Right ventricle myocardium inferior (tissue), 1 donor: ENCODE data around the gene GAR1. TPM values are rescaled to one million over a fixed set of nuclear protein-coding genes. Genes with fewer than 3 reads are reported as not detected.
A peak's percentile ranks its signal among the peaks of the same experiment; 100 is the strongest.
"Not testable (repeated sequence)": the region's sequence is repeated elsewhere in the genome, so short reads cannot be mapped to it uniquely, and the experiment has no call there.

Experiments
- ATAC-seq: fragments of 200-7000 bp; cut with Tn5 transposase; one replicate; pipeline ENCODE4 v1.9.1; 2020; ENCODE audit warnings: mild to moderate bottlenecking, moderate library complexity
- DNase-seq: peaks from one replicate; pipeline ENCODE4 v3.0.0; 2021; ENCODE audit errors: missing footprints
- intact Hi-C: fragments of 100-400 bp; cut with DNase I; formaldehyde crosslinking; loops from one replicate; pipeline ENCODE4 v1.11.0; 2022
- long read RNA-seq: library from polyadenylated mRNA; unstranded; transcript quantifications from one replicate; pipeline ENCODE4 v2.0.0, GENCODE V29; 2021
- total RNA-seq: library from RNA; stranded (reverse); fragmentation: NEBNext Ultra II Directional; extraction: Animal tissue kit (Norgen Biotek cat#: 25700); gene quantifications from one replicate; pipeline ENCODE4 v1.2.1, GENCODE V29; 2021
- donor health status: DM: no; HTN: yes; CAD: no; lungs with severe emphysema.

Gene GAR1
- 7.5 TPM for total RNA-seq
- long read RNA-seq, partial matches to known transcripts = 0 of 3 reads
- long read RNA-seq, other reads (novel, unspliced or antisense) = 0 of 3 reads

GRCh38 chr4:109815151-109816081 is at the start of gene GAR1:
GAR1 (plus strand) TSS chr4:109815762; CDS start chr4:109816165, 403 bp downstream.
- intact Hi-C loops = loop anchor here (1.0 to 10.0 kb wide), 4 partner anchors 85 to 383 kb away; partner anchors contain the start of genes CASP6, PLA2G12A and SEC24B
- peak; percentile 95 for DNase-seq
- ATAC-seq = peak; percentile 100

GRCh38 chr4:109782092-109782491 is 33.5 kb upstream of the GAR1 start:
- ATAC-seq, intact Hi-C loops, DNase-seq: not testable (repeated sequence)

- intact Hi-C loops = no loop called here
These were observed 28.7 kb upstream of the GAR1 start for GRCh38 chr4:109786846-109787245.

GRCh38 chr4:109787807-109788206 is 27.8 kb upstream of the GAR1 start:
- DNase-seq (no peak), ATAC-seq (no peak)
- intact Hi-C loops = no loop called here

More at GRCh38 chr4:109786846-109787245, 28.7 kb upstream of the GAR1 start:
- ATAC-seq (no peak), DNase-seq (no peak)

GRCh38 chr4:109795059-109795458 is 20.5 kb upstream of the GAR1 start:
- DNase-seq = no peak
- ATAC-seq = no peak
- intact Hi-C loops = no loop called here

- intact Hi-C loops = no loop called here
- no peak for ATAC-seq
These were observed 16.7 kb upstream of the GAR1 start for GRCh38 chr4:109798866-109799265.

GRCh38 chr4:109801099-109801789 is 14.3 kb upstream of the GAR1 start:
- DNase-seq (no peak), ATAC-seq (no peak)
- intact Hi-C loops = loop anchor here (5.0 kb wide), 1 partner anchor 379 kb away; no protein-coding TSS in a partner anchor

More at GRCh38 chr4:109798866-109799265, 16.7 kb upstream of the GAR1 start:
- no peak for DNase-seq

GRCh38 chr4:109801895-109802319 is 13.7 kb upstream of the GAR1 start, which contains the start of gene CFI:
CFI (minus strand) TSS chr4:109801999; CDS start chr4:109801971, 28 bp downstream.
- intact Hi-C loops = loop anchor here (5.0 kb wide), 1 partner anchor 380 kb away; no protein-coding TSS in a partner anchor
- ATAC-seq = no peak
- DNase-seq = no peak

GRCh38 chr4:109803924-109804571 is 11.5 kb upstream of the GAR1 start:
- ATAC-seq = no peak

GRCh38 chr4:109809655-109810054 is 5.9 kb upstream of the GAR1 start:
- no peak for ATAC-seq
- no peak for DNase-seq
- intact Hi-C loops = loop anchor here (10.0 kb wide), 1 partner anchor 165 kb away; no protein-coding TSS in a partner anchor

More at GRCh38 chr4:109803924-109804571, 11.5 kb upstream of the GAR1 start:
- DNase-seq = no peak
- intact Hi-C loops = loop anchor here (5.0 kb wide), 1 partner anchor 382 kb away; no protein-coding TSS in a partner anchor

- ATAC-seq (no peak), DNase-seq (no peak)
- intact Hi-C loops = loop anchor here (10.0 kb wide), 1 partner anchor 164 kb away; no protein-coding TSS in a partner anchor
These were observed 4.8 kb upstream of the GAR1 start for GRCh38 chr4:109810552-109811387.

- intact Hi-C loops = loop anchor here (10.0 kb wide), 1 partner anchor 163 kb away; no protein-coding TSS in a partner anchor
- ATAC-seq = no peak
- DNase-seq = no peak
These were observed 3.9 kb upstream of the GAR1 start for GRCh38 chr4:109811707-109812106.

GRCh38 chr4:109816082-109816442 is 500 bp downstream of the GAR1 start:
- intact Hi-C loops = loop anchor here (5.0 to 10.0 kb wide), 2 partner anchors 159 to 384 kb away; partner anchors contain the start of gene SEC24B
- ATAC-seq (no peak), DNase-seq (peak; percentile 67)

- intact Hi-C loops = loop anchor here (5.0 to 10.0 kb wide), 2 partner anchors 158 to 385 kb away; partner anchors contain the start of gene SEC24B
- DNase-seq = no peak
- ATAC-seq = no peak
These were observed 1.3 kb downstream of the GAR1 start for GRCh38 chr4:109816894-109817293.

- ATAC-seq (no peak), DNase-seq (no peak)
- intact Hi-C loops = loop anchor here (5.0 to 10.0 kb wide), 2 partner anchors 157 to 386 kb away; partner anchors contain the start of gene SEC24B
These were observed 2.7 kb downstream of the GAR1 start for GRCh38 chr4:109818268-109818667.

GRCh38 chr4:109820563-109820962 is 5.0 kb downstream of the GAR1 start:
- ATAC-seq (no peak), DNase-seq (no peak)
- intact Hi-C loops = no loop called here

- intact Hi-C loops = no loop called here
- ATAC-seq (no peak), DNase-seq (no peak)
These were observed 5.6 kb downstream of the GAR1 start for GRCh38 chr4:109821185-109821584.
